GM18505 (cell line): Measurements from ENCODE around the gene HAVCR2.
"Not testable (repeated sequence)": the region's sequence is repeated elsewhere in the genome, so short reads cannot be mapped to it uniquely, and the experiment has no call there.

Source experiments
- ATAC-seq: cut with Tn5 transposase; IDR thresholded peaks from one replicate; pipeline ENCODE4 v1.9.1; 2021; ENCODE audit not compliant: unreplicated experiment
- POLR2A ChIP-seq: IDR thresholded peaks from 4 replicates; pipeline ENCODE4 v1.6.1; 2011; ENCODE audit warnings: borderline replicate concordance; ENCODE audit not compliant: insufficient read depth, insufficient read length; ENCODE audit errors: extremely low read depth

The HAVCR2 gene

GRCh38 chr5:157067005-157067404 lies 41.8 kb downstream of the HAVCR2 start:
- no peak for ATAC-seq
- TF ChIP-seq POLR2A: no peak

- TF ChIP-seq POLR2A: no peak
- ATAC-seq: no peak
Observed at GRCh38 chr5:157066080-157066479, 42.8 kb downstream of the HAVCR2 start.

- TF ChIP-seq POLR2A: no peak
- no peak for ATAC-seq
Observed at GRCh38 chr5:157063776-157064430, 44.9 kb downstream of the HAVCR2 start.

- TF ChIP-seq POLR2A: no peak
- no peak for ATAC-seq
Observed at GRCh38 chr5:157059891-157060290, 49.0 kb downstream of the HAVCR2 start.

GRCh38 chr5:157059093-157059539 lies 49.7 kb downstream of the HAVCR2 start, which contains the start of gene HAVCR1:
TSS of gene HAVCR1 (minus strand) at chr5:157059116. CDS start at chr5:157057943, 1,173 bp downstream.
- no peak for TF ChIP-seq POLR2A
- ATAC-seq: no peak

- TF ChIP-seq POLR2A: no peak
- no peak for ATAC-seq
Observed at GRCh38 chr5:157057459-157058370, 51.1 kb downstream of the HAVCR2 start.

- ATAC-seq: not testable (repeated sequence)
Observed at GRCh38 chr5:157056848-157057247, 52.0 kb downstream of the HAVCR2 start.

- TF ChIP-seq POLR2A: no peak
- ATAC-seq: no peak
Observed at GRCh38 chr5:157051604-157052245, 57.1 kb downstream of the HAVCR2 start.

- ATAC-seq: no peak
- no peak for TF ChIP-seq POLR2A
Observed at GRCh38 chr5:157050050-157050449, 58.8 kb downstream of the HAVCR2 start.

GRCh38 chr5:157049605-157050004 lies 59.2 kb downstream of the HAVCR2 start:
- no peak for TF ChIP-seq POLR2A
- no peak for ATAC-seq

- no peak for ATAC-seq
Observed at GRCh38 chr5:157047898-157048297, 60.9 kb downstream of the HAVCR2 start.

GRCh38 chr5:157047016-157047415 lies 61.8 kb downstream of the HAVCR2 start:
- ATAC-seq: not testable (repeated sequence)

More at GRCh38 chr5:157047898-157048297, 60.9 kb downstream of the HAVCR2 start:
- TF ChIP-seq POLR2A: no peak

GRCh38 chr5:157046041-157046440 lies 62.8 kb downstream of the HAVCR2 start:
- no peak for ATAC-seq
- TF ChIP-seq POLR2A: no peak
